NOMO-1 treated with DMSO at 0.1 percent for 48 hours (cell line): ENCODE results near the gene GBF1.
"Not testable (repeated sequence)": the region's sequence is repeated elsewhere in the genome, so short reads cannot be mapped to it uniquely, and the experiment has no call there.

Source experiments
- DNase-seq: peaks from one replicate; lab custom pipeline; 2025; ENCODE audit not compliant: unreplicated experiment; lab: John Stamatoyannopoulos, UW

GBF1 gene

DNA sequence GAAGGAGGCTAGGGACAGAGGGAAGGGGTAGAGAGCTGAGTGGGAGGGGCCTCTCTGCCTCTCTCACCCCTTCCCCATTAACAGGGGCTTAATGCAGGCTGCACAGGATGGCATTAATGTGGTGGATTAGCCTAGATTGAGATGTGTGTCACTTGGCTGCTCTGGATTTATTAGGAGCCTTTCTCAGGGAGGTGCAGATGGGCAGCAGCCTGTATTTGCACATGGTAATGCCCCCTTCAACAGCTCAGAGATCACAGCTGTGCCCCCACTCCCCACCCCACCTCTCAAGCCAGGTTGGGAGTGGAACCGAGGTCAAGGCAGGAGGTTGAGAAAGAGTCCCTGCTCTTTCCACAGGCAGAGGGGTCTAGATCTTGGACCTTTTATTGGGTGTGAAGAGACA lies 11.3 kb upstream of the GBF1 start:
- no peak for DNase-seq

GRCh38 chr10:102234888-102235597 lies 10.3 kb upstream of the GBF1 start:
- DNase-seq: no peak

DNA sequence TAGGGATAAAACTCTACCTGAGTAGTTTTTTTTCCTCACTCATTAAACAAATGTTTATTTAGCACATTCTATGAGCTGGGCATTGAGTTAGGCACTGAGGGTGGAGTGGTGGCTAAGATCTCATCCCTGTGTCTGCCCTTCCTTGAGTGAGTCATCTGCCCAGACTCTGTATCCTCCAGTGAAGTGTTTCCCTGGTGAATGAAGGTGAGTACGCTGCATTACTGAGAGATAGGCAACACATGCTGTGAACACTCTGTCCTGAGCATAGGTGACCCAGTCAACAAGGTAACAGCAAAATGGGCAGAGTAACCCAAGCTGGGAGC lies 9.8 kb upstream of the GBF1 start:
- DNase-seq: no peak

GRCh38 chr10:102236006-102236405 lies 9.3 kb upstream of the GBF1 start:
- no peak for DNase-seq

DNA sequence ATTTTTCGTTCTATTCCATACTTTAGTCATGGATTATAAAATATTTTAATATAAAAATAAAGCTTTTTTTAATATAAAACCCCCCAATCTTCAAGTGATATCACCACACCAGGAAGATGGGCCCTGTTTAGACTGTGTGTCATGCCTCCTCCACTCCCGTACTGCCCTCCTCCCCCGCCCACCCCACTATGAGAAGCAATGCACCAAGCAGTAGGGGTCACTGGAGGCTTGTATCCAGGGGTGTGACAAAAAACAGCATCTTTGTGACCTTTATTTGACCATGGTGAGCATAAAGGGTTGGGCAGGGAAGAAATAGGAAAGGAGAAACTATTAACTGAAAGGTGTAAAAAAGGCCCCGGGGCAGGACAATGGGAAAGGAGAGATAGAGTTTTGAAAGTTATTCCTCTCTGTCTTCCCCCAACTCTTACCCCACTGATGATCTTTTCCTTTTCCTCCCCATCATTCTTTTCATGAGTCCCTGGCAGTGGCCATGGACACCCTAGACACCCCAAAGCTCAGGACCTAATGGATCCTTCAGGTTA lies 7.5 kb upstream of the GBF1 start:
- no peak for DNase-seq

DNA sequence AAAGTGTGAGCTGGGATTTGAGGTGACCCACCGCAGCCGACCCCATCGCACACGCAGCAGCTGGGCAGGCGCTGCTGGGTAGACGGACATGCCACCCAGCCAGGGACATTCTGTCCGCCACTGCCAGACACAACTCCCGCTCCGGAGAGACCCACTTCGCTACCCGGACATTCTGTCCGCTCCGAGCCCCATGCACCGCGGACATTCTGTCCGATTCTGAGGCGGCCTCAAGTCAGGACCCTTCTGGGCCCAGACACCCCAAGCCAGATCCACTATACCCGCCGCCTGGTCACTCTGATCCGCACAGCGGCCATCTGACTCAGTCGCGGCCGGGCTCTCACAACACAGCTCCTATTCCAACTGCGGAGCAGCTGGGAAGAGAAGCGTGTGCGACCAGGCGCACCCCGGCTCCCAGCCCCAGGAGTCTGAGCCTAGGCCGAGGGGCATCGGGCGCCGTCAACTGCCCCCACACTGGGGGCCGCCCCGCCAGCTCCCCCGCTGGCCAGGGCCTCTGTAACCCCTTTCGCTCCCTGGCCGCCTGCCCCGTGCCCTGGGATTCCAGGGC lies 4.8 kb upstream of the GBF1 start:
- DNase-seq: no peak

DNA sequence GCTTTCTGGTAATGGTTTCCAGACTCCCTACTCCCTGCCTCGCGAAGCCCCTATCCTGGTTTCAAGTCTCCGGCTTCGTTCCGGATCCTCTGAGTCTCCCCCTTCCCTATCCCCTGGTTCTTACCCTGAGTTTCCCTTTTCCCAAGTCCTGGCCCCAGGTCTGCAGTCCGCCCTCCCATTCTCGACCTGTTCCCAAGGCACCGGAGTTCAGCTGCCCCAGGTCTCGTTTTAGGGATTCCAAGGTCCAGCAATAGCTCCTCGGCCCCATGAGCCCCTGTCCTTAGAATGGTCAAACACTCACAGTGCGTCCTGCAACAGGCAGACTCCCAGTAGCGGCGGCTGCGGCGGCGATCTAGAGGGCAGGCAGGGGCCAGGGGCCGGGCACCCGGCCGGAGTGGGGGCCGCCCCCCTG lies 4.3 kb upstream of the GBF1 start:
- no peak for DNase-seq

DNA sequence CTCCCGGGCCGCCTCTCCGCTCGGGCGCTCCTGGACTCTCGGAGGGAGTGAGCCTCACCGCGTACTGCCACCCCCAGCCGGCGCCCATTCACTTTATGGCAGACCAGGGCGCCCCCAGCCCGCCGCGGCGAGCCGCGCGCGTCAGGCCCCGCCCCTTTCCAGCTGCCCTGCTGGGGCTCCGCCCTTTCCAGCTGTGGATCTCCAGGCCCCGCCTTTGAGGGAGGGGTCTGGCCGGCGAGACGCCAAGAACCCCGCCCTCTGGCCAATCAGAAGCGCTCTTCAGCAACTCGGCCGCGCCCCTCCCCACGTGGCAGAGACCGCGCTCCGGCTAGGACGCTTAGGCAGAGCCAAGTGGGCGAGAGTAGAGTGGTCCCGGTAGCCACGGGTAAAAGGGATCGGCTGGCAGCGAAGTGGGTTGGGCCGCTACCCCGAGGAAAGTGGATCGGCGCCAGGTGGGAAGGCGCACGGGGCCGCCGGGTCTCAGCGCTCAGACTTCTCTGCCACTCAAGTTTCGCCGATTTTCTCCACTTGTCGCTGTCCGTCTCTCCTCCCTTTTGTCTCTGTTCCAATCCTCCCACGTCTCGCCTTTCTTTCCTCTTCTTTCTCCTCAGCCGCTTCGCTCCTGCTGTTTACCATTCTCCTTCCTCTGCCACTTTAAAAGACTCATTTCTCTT lies 3.8 kb upstream of the GBF1 start, which contains the start of gene PITX3:
TSS of gene PITX3 (minus strand) at position 69 of the 674 bp plus-strand sequence. CDS start 9,432 bp downstream, outside the sequence.
- DNase-seq: peak; percentile 76

DNA sequence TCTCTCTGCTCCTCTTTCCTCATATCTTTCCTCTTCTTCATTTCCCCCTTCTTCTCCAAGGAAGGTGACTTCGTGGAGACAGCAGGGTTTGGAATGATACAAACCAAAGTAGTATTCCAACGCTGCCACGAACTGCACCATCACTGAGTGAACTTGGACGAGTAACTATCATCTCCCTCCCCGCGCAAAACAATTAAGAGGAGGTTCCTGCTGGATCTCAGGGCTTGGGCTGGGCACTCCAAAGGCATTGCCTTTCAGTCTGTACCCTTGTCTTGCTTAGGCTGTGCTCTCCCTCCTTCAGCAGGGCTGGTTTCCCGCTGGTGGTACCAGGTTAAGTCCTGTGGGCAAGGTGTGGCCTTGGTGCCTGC lies 3.2 kb upstream of the GBF1 start:
- DNase-seq: no peak

DNA sequence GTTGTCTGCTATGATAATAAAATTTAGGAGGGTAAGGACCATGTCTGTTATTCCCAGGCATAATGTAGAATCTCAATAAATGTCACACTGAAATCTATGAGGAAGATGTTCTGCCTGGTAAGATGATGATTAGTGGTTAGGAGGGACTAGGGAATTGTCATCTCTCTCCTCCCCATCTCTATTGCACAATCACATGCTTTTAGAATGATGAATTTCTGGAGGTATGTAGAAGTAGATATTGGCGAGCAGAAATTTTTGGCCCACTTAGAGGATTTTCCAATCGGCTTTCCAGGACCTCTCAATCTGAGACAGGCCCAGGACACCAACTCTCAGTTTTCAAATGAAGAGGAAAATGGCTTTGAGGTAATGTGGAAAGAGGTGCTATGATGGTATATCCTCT lies 2.0 kb upstream of the GBF1 start:
- DNase-seq: no peak

GRCh38 chr10:102245932-102246251 lies 560 bp downstream of the GBF1 start:
- no peak for DNase-seq

DNA sequence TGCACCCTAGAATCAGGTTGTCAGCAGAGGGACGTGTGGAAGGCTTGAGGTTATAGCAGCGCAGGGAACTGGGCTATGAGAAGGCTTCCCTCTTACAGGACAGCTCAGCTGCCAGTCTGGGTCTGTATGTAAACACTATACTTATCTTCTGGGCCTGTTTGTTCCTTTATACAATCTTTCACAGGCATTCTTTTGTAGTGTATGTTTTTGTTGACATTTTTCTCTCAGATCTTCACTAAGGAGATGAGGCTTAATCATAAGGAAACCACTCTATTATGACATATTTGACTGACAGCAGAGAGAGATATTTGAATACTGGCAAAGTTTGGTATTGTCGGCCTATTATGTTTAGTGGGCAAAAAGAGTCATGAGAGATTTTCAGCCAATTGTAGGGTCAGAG lies 929 bp downstream of the GBF1 start:
- DNase-seq: peak; percentile 8

GRCh38 chr10:102247734-102248133 lies 2.4 kb downstream of the GBF1 start:
- DNase-seq: peak; percentile 33

DNA sequence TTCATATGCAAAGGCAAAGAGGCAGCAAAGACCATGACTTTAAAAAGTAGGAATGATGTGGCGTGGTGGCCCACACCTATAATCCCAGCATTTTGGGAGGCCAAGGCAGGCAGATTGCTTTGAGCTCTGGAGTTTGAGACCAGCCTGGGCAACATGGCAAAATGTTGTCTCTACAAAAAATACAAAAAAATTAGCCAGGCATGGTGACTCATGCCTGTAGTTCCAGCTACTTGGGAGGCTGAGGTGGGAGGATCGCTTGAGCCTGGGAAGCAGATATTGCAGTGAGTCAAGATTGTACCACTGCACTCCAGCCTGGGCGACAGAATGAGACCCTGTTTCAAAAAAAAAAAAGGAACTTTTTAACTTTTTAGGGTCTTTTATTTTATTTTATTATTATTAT lies 7.2 kb downstream of the GBF1 start:
- not testable (repeated sequence) for DNase-seq

- no peak for DNase-seq
Measured at GRCh38 chr10:102254426-102254825, 9.1 kb downstream of the GBF1 start.

- DNase-seq: no peak
Measured at GRCh38 chr10:102255404-102255803, 10.1 kb downstream of the GBF1 start.

GRCh38 chr10:102261196-102261595 lies 15.9 kb downstream of the GBF1 start:
- no peak for DNase-seq

DNA sequence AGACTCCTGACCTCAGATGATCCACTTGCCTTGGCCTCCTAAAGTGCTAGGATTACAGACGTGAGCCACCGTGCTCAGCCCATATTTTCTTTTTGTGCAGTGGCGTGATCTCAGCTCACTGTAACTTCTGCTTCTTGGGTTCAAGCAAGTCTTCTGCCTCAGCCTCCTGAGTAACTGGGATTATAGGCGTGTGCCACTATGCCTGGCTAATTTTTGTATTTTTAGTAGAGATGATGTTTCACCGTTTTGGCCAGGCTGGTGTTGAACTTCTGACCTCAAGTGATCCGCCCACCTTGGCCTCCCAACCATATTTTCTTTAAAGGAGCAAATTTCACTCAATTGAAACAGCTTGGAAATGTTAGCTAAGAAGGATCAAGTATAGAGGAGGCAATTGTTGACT lies 16.5 kb downstream of the GBF1 start:
- no peak for DNase-seq

- DNase-seq: no peak
Measured at GRCh38 chr10:102262744-102263370, 17.5 kb downstream of the GBF1 start.

- no peak for DNase-seq
Measured at GRCh38 chr10:102264371-102264770, 19.0 kb downstream of the GBF1 start.

DNA sequence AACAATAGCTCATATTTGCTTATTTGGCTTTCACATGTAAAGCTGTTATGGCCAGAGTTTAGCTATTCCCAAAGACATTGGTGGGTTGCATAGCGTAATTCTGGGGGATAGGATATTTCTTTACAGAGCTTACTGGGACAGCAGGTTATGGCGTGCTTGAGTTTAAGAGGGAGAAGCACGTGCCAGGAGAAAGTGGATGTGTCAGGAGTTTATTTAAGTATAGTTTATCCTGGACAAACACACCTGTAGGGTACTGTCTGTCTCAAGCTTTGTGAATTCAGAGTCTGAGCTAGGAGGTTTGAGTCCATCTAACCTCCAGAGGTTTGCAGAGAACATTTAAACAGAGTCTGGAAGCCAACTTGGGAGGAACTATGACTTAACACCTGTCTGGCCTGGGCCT lies 21.3 kb downstream of the GBF1 start:
- no peak for DNase-seq

GRCh38 chr10:102267748-102268147 lies 22.4 kb downstream of the GBF1 start:
- no peak for DNase-seq
